HL-60/S4 treated with phorbol 12-myristate 13-acetate at 8.2 ng/mL for 4 days and 3 days (cell line): Measurements from ENCODE around the gene CHST10.
"Not testable (repeated sequence)": the region's sequence is repeated elsewhere in the genome, so short reads cannot be mapped to it uniquely, and the experiment has no call there.

Experiments used
- in situ Hi-C: fragments of 300-500 bp; cut with MboI; formaldehyde crosslinking; loops from 2 replicates; pipeline ENCODE4 v1.15.0; 2022; ENCODE audit warnings: low sequenced_read_pairs

Gene CHST10, protein sequence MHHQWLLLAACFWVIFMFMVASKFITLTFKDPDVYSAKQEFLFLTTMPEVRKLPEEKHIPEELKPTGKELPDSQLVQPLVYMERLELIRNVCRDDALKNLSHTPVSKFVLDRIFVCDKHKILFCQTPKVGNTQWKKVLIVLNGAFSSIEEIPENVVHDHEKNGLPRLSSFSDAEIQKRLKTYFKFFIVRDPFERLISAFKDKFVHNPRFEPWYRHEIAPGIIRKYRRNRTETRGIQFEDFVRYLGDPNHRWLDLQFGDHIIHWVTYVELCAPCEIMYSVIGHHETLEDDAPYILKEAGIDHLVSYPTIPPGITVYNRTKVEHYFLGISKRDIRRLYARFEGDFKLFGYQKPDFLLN

DNA sequence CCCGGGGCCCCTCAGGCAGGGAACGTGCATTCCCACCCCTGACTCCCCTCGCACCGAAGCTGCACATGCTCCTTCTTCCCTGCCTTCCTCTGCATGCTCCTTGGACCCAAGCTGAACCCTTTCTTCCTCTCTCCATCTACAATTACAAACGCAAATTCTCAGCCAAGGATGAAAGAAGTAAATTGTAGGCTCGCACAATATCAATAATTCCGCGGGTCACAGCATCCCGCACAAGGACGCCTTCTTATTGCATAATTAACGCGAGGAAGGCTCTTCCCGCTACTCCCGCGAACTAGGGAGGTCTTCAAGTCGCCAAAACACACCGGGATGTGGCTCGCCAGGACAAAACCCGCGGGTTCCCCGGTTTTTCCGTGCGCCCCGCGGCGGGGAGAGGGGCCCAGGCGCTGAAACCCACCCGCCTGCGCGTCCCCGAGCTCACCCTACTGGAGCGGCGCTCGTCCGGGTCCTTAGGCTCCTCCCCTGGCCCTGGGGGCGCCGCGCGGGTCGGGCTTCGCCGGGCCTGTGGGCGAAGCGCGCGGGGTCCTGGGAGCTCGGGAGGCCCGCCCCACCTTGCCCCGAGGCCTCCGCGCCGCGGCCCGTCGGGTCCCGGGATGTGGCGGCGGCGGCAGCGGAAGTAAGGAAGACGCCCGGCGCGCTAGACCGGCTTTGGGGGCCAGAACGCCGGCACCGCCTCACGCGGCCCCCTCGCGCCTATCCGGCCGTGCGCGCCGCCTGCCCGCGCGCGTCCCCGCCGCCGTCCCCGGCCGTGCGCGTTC lies at the start of gene CHST10:
CHST10 (minus strand) TSS at position 734 of the 776 bp plus-strand sequence. CDS start 10,993 bp downstream, outside the sequence.
- in situ Hi-C loops: no loop called here

DNA sequence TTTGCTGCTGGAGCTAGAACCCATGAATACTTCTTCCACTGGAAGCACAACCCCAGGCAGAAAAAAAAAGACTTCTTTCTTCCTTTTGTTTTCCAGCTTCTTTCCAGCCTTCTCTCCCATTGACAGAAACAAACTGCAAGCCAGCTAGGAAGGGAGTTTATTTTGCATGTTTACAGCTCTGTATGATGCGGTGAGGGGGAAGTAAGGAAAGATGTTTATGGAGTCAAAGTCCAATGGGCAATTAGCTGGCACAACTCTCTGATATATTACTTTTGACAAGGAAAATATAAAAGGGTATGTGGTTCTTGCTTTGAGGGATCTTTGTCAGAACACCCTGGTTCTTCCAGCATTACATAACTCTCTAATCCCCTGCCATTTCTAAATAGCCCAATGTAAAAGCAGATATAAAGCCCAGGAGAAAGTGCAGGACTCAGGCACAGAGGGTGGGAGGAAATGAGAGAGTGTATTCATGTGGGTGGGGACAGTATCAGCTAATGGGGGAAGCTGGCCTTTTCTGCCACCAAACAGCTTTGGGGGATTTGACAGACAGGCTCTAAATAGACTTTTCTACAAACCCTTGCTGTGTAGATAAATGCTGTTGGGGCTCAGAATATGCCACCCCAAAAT lies 43.5 kb upstream of the CHST10 start:
- in situ Hi-C loops: no loop called here

DNA sequence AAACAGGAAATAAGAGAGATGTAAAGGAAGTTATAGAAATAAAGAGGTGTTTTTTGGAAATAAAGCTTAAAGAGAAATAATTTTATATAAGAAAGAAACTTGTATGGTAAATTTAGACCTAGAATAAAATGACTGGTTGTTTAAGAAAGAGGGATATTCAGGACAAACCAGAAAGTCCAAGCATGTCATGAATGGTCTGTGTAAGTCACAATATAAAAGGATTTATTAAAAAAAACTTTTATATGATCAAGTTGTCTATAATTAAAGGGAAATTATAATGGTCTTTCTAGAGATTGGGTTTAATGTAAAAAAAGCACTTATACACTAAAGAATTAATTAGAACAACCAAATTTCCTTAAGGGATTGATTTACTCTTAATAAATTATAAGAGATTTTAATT lies 38.9 kb upstream of the CHST10 start:
- in situ Hi-C loops: not testable (repeated sequence)

DNA sequence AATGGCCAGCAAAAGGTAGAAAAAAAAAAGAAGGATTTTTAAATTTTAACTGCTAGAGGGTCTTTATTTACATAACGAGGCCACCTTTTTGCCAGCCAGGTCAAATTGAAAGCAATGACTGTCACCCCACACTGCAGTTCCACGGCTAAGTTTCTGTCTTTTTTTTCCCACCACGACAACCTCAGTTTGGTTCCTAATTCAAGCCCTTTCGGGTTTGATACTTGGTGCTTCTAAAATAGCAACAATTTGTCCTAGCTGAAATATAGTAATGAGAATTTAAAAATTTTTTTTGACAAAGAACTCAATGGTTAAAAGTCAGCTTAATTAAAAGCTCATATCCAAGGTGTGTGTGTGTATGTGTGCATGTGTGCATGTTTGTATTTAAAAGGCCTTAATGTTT lies 36.4 kb upstream of the CHST10 start:
- in situ Hi-C loops: no loop called here

DNA sequence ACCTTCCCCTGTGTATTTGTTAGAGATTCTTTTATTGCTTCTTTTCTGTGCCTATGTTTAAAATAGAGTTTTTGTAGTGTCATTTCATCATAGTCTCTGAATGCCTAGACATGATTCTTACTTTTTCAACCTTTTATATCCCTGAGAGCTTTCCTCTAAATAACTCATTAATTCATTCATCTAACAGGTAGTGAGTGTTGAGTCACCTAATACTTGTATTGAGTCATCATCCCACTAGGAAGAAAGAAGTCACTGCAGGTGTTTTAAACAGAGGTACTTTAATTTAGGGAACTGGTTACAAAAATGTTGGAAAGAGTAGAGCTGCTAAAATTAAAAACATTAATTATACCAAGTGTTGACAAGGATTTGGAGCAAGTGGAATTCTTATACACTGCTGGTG lies 34.3 kb upstream of the CHST10 start:
- in situ Hi-C loops: no loop called here

DNA sequence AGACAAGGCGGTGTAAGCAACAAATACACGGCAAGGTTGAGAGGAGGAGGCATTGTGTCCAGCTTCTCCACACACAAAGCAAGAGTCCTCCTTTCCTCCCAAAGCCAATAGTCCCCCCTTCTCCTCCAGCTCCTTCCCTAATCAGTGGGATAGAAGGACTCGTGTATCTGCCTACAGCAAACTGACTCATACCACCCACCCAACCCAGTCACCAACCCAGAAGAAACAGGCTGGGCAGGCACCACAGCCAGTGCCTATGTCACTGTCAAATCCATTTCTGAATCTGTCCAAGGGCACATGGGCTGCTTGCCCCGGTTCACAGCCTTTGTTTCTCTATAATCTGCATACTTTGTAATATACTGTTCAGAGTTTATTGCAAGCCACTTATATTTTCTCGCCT lies 33.6 kb upstream of the CHST10 start:
- in situ Hi-C loops: no loop called here

DNA sequence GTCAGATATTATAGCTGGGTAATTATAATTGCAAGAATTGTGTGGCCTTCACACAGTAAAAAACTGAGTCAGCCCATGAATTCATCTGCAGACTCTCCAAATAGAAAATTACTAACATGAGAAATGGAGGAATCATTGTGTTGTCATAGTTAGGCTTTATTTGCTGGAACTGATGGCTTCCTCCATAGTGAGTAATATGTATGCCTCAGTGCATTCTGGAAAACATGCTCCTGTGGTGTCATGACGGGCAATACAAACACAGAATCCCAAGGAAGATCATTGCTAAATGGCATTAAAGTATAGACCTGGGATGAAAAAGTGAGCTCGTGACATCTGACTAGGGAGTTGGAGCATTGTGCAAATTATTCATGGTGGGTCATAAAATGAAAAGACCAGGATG lies 29.2 kb upstream of the CHST10 start:
- in situ Hi-C loops: no loop called here

DNA sequence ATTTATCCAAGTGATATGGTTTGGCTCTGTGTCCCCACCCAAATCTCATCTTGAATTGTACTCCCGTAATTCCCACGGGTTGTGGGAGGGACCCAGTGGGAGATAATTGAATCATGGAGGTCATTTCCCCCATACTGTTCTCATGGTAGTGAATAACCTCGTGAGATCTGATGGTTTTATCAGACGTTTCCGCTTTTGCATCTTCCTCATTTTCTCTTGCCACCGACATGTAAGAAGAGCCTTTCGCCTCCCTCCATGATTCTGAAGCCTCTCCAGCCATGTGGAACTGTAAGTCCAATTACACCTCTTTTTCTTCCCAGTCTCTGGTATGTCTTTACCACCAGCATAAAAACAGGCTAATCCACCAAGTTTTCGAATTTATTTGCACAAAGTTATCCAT lies 20.3 kb upstream of the CHST10 start:
- in situ Hi-C loops: no loop called here

DNA sequence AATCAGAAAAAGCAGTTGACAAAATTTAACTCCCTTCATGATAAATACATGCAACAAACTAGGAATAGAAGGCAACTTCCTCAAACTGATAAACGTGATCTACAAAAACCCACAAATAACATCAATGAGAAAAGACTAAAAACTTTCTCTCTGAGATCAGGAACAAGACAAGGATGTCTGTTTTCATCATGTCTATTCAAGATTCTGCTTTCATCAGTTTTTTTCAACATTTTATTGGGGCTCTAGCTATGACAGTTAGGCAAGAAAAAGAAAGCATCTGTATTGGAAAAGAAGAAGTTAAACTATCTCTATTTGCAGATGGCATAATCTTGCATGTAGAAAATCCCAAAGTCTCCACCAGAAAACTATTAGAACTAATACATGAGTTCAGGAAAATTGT lies 12.3 kb upstream of the CHST10 start:
- in situ Hi-C loops: no loop called here

DNA sequence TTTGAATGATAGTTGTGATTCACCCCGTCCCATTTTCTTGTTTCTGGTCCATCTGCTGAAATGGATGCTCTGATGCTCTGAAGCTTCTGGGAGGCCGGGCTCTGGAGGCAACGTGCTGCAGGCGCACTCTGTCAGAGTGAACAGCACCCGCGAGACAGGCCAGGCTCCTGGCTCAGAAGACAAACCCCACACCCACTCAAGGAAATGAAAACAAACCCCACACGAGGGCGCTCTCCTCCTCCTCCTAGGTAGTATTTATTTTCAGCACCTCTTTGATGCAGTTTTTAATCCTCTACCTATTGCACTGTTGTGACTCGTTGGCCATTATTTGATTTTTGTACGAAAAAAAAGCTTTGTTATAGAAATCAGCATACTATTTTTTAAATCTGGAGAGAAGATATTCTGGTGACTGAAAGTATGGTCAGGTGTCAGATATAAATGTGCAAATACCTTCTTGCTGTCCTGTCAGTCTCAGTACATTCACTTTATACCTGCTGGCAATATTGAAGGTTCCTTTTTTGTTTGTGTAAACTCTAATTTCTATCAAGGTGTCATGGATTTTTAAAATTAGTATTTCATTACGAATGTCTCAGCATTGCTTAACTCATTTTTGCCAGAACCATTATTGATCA lies 10.3 kb upstream of the CHST10 start:
- in situ Hi-C loops: no loop called here

DNA sequence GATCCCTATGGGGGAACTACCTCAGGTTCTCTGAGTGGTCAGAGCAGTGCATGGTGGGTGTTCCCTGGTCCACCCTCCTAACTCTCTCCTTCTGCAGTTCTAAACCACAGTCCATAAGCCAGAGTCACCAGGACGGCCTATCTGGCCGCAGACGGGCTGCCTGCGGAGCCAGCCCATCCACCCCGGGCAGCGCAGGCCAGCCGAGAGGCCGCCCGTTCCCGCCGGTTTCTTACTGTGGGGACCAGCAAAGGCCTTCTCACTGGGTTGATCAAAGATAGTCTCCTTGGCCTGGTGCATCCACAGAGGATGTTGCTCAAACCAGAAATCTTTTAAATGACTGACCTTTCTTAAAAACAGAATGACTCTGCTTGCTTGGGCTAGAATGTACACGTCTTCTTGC lies 9.6 kb upstream of the CHST10 start:
- in situ Hi-C loops: no loop called here

DNA sequence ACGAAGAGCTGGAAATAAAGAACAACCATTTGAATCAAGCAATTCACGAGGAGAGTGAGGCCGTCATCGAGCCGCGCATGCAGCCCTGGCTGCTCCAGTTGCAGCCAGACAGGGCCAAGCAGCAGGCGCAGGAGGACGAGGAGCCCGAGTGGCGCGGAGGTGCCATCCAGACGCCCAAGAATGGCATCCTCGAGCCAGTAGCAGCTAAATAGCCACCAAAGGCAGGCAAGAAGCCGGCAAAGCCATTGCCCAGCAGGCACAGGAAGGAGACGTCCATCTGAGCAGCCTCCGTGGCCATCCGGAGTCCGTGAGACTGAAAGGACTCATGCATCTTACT lies 8.9 kb upstream of the CHST10 start:
- in situ Hi-C loops: no loop called here

DNA sequence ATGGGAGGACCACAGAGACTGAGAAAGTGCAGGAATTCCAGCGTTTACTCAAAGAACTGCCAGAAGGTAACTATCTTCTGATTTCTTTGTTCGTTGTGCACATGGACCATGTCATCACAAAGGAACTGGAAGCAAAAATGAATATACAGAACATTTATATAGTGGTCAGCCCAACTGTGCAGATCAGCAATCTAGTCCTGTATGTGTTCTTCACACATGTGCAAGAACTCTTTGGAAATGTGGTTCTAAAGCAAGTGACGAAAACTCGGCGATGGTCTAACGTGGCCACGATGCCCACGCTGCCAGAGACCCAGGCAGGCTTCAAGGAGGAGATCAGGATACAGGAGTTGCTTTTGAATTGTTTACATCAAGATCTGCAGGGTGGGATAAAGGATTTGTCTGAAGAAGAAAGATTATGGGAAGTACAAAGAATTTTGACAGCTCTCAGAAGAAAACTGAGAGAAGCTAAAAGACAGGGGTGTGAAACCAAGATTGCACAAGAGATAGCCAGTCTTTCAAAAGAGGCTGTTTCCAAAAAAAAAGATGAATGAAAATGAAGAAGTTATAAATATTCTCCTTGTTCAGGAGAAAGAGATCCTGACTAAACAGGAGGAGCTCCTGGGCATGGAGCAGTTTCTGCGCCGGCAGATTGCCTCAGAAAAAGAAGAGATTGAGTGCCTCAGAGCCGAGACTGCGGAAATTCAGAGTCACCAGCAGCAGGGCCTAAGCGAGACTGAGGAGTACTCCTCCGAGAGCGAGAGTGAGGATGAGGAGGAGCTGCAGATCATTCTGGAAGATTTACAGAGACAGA lies 8.3 kb upstream of the CHST10 start:
- in situ Hi-C loops: no loop called here

DNA sequence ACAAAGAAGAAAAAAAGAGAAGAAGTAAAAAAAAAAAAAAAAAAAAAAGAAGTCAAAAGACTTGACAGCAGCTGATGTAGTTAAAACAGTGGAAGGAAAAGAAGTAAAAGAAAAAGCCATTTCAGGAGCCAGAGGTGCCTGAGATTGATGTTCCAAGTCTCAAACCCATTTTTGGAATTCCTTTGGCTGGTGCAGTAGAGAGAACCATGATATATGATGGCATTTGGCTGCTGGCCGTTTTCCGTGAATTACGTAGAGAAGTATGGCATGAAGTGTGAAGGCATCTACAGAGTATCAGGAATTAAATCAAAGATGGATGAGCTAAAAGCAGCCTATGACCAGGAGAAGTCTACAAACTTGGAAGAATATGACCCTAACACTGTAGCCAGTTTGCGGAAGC lies 7.6 kb upstream of the CHST10 start:
- in situ Hi-C loops: no loop called here

DNA sequence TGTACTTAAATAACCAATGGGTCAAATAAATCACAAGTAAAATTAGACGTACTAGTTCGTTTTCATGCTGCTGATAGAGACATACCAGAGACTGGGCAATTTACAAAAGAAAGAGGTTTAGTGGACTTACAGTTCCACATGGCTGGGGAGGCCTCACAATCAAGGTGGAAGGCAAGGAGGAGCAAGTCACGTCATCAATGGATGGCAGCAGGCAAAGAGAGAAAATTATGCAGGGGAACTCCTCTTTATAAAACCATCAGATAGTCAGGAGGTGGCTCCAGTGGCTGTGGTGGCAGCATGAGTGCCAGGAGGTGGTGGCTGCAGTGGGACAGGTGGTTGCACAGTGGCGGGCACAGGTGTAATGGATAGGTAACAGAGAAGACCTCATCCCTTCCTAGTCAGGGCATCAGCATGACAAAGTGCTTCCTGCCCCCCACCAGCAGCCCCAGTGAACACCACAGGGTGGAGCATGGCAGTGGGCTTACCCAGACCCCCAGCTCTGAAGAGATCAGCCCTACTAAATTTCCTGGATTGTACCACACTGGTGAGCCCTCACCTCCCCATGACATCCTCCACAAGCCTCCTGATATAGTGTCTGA lies 6.9 kb upstream of the CHST10 start:
- in situ Hi-C loops: no loop called here

DNA sequence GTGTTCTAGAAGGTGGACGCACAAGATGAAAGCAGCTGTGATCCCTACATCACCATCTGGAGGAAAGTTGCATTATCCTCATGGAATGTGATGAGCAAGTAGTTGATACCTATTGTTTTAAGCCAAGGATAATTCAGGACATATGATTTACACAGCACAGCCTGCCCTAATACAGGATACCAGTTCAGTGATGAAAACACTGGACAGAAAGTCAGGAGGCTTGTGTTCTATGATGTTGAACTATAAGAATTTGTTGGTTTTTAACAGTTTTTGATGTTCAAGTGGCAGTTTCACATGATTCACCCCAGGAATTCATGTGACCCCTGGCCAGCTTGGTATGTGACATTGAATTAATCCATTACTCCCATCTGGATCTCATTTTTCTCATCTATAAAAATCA lies 6.2 kb upstream of the CHST10 start:
- in situ Hi-C loops: no loop called here

DNA sequence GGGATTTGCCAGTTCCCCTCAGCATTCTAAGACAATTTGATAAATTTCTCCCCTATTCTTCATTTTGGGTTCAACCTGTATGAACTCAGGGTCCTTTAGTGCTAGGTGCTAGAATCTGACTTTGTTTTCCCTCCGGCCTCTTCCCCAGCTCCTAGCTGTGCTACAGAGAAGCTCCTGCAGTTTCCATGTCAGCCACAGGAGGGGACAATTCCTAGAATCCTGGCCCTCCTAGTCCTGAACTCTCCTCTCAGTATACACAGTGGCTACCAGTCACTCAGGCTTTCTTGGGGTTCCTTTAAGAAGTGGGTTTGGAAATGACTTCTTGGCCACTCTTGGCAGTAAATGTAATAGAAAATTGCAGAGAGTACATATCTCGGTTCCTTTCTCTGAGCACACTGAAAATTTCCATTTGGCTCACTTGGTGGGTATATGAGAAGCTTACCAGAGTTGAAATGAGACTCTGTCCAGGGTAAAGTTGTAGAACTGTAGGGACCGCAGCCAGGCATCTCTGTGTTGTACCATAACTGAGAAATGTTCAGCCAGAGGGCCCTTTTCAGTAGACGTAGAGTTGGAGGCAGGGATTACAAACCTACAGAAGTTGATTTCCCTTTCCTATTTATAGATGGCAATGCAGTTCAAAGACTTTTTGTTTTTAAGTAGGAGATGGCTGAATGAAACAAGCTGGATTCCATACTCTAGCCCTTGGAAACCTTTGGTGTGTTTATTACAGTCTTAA lies 5.0 kb upstream of the CHST10 start:
- in situ Hi-C loops: no loop called here

DNA sequence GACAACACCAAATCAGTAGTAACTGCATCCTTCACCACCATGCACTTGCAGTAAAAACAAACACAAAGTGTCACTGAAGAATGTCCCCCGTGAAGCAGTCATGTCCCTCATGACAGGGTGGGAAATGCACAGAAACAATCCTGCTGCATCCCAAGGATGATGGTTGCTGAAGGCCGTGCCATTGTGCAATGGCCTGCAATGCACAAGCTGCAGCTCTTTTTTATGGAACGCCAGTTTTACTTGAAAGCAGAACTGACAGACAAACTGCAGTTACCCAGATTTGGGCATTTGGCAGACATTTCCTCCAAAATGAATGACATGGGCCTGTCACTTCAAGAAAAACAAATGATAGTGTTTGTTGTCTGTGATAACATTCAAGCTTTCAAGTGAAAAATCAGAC lies 2.4 kb upstream of the CHST10 start:
- in situ Hi-C loops: no loop called here

DNA sequence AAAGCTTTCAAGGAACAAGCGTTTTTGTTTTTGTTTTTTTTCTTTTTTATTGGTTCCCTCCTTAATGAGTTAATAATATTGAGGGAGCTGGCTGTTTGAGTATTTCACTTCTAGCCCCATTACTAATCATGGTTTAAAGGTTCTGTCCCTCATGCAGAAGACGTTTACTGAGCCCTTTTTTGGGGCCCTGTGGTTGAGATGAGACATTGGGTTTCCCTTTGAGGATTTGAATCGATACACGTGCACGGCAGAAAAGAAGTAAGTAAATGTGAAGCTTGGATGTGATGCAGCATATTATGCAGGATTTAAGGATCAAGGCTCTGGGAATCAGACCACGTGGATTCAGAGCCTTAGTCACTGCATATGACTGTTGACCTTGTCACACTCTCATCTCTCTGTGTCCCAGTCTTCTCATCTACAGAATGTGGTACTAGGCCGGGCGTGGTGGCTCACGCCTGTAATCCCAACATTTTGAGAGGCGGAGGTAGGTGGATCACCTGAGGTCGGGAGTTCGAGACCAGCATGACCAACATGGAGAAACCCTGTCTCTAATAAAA lies 1.0 kb upstream of the CHST10 start:
- in situ Hi-C loops: no loop called here
